ENCODE measurements around the gene SIRPG.
A peak's percentile ranks its signal among the peaks of the same experiment; 100 is the strongest.

DNA sequence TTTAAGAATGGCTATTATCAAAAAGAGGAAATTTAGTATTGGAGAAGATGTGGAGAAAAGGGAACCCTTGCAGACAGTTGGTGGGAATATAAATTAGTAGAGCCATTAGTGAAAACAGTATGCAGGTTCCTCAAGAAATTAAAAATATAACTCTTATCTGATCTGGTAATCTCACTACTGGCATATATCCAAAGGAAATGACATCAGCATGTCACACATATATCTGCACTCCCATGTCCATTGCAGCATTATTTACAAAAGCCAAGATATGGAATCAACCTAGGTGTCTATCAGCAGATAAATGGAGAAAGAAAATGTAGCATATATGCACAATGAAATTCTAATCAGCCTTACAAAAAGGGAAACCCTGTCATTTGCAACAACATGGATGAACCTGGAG lies 2.6 kb downstream of the SIRPG start:
- TF ChIP-seq POLR2AphosphoS5 (IDR thresholded peaks at IDR 0.05) (peak in 1 of 3 donors; percentile 20), CTCF (IDR thresholded peaks at IDR 0.05) (no peak)
